Measurements from ENCODE around the gene TAS2R30.
"Not testable (repeated sequence)": the region's sequence is repeated elsewhere in the genome, so short reads cannot be mapped to it uniquely, and the experiment has no call there.

The TAS2R30 gene

DNA sequence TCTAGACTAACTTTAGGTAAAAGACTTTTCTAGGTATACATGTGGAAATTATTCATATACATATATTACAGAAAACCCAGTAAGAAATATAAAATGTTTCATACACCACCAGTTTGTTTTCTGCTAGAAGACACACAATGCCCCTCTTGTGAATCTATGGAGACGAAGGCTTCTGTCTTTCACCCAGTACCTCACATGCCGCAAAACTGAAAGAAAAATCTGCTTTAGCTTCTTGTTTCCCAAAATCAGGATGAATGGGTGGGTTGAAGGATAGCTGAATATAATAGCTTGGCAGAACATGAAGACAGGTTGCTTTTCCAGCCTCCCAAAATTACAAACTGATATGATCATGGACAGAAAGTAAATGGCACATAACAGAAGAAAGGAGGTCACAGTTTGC is 1.3 kb downstream of the TAS2R30 start:
- Histone ChIP-seq H3K4me3 (ENCODE audit: insufficient read depth in 1 of 2, low read depth in 1 of 2, low read length in 2 of 2) (no peak overlapping the region), H3K27me3 (ENCODE audit: control insufficient read depth in 1 of 2, insufficient read depth in 1 of 2, low read length in 2 of 2) (no peaks in the 10 kb centered on the region), H2BK120ac (ENCODE audit: low read depth, low read length) (no peak overlapping the region), H3K18ac (ENCODE audit: low read depth in 1 of 2, low read length in 2 of 2) (no peak overlapping the region), H2AFZ (ENCODE audit: low read depth, low read length) (no peak overlapping the region), H3K4me2 (ENCODE audit: low read length, poor library complexity, severe bottlenecking) (no peak overlapping the region), H3K79me1 (replicated peaks; ENCODE audit: low read length, poor library complexity, severe bottlenecking) (peaks cover 23% of the 10 kb centered on the region), H3K14ac (ENCODE audit: low read length in 2 of 2) (no peak overlapping the region), H3K4ac (ENCODE audit: low read depth in 1 of 2, low read length in 2 of 2) (no peak overlapping the region), H2BK12ac (ENCODE audit: low read length in 2 of 2) (no peak overlapping the region), H3K4me1 (ENCODE audit: control insufficient read depth, insufficient read depth, low read depth, low read length) (peaks cover 1% of the 10 kb centered on the region), H3K9me3 (ENCODE audit: control insufficient read depth, low read length) (no peaks in the 10 kb centered on the region), H3K36me3 (ENCODE audit: control insufficient read depth in 1 of 2, insufficient read depth in 2 of 2, low read depth in 1 of 2, low read length in 2 of 2) (peaks cover 0 to 8% of the 10 kb centered on the region in 2 experiments), H2AK5ac (ENCODE audit: low read length, severe bottlenecking) (no peak overlapping the region), H4K8ac (ENCODE audit: low read length) (no peak overlapping the region), H4K91ac (ENCODE audit: low read length) (no peak overlapping the region), H2BK15ac (ENCODE audit: low read depth, poor library complexity, severe bottlenecking) (no peak overlapping the region), H2BK5ac (ENCODE audit: low read depth, low read length, poor library complexity, severe bottlenecking) (no peak overlapping the region), H3K27ac (ENCODE audit: low read length, poor library complexity, severe bottlenecking) (no peak overlapping the region), H3K9ac (ENCODE audit: low read length) (no peak overlapping the region), H3K23ac (ENCODE audit: low read length in 2 of 2) (no peak overlapping the region)
- no peak for DNase-seq
- WGBS: no CpG with 5 or more reads among the region's 2 CpGs

DNA sequence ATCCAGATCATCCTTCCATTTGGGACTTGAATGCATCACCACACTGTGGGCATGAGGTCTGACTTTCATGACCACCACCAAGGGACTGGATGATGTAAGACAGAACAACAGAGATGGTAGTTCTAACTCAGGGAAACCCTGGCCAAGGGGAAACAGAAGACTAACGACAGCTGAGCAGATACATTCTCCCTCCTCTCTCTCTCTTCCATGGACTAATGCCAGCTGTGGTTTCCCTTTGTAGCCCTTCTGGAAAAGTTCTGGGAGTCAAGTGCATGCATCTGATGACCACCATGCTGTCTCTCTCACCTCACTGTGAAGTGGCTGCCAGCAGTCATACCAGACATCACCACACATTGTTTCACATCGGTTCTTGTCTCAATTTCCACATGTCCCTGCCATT is 3.4 kb downstream of the TAS2R30 start:
- Histone ChIP-seq H4K8ac (ENCODE audit: low read length) (no peak overlapping the region), H3K36me3 (ENCODE audit: control insufficient read depth in 1 of 2, insufficient read depth in 2 of 2, low read depth in 1 of 2, low read length in 2 of 2) (peaks cover 0 to 8% of the 10 kb centered on the region in 2 experiments), H3K4me3 (ENCODE audit: insufficient read depth in 1 of 2, low read depth in 1 of 2, low read length in 2 of 2) (no peak overlapping the region), H3K79me1 (replicated peaks; ENCODE audit: low read length, poor library complexity, severe bottlenecking) (peaks cover 23% of the 10 kb centered on the region), H3K4ac (ENCODE audit: low read depth in 1 of 2, low read length in 2 of 2) (no peak overlapping the region), H2BK12ac (ENCODE audit: low read length in 2 of 2) (no peak overlapping the region), H2AFZ (ENCODE audit: low read depth, low read length) (no peak overlapping the region), H3K9me3 (ENCODE audit: control insufficient read depth, low read length) (no peaks in the 10 kb centered on the region), H3K4me1 (ENCODE audit: control insufficient read depth, insufficient read depth, low read depth, low read length) (peaks cover 1% of the 10 kb centered on the region), H2BK15ac (ENCODE audit: low read depth, poor library complexity, severe bottlenecking) (no peak overlapping the region), H3K14ac (ENCODE audit: low read length in 2 of 2) (no peak overlapping the region), H3K9ac (ENCODE audit: low read length) (no peak overlapping the region), H3K18ac (ENCODE audit: low read depth in 1 of 2, low read length in 2 of 2) (no peak overlapping the region), H3K23ac (ENCODE audit: low read length in 2 of 2) (no peak overlapping the region), H2AK5ac (ENCODE audit: low read length, severe bottlenecking) (no peak overlapping the region), H3K27ac (ENCODE audit: low read length, poor library complexity, severe bottlenecking) (no peak overlapping the region), H3K27me3 (ENCODE audit: control insufficient read depth in 1 of 2, insufficient read depth in 1 of 2, low read length in 2 of 2) (no peaks in the 10 kb centered on the region), H3K4me2 (ENCODE audit: low read length, poor library complexity, severe bottlenecking) (no peak overlapping the region), H4K91ac (ENCODE audit: low read length) (no peak overlapping the region), H2BK120ac (ENCODE audit: low read depth, low read length) (no peak overlapping the region), H2BK5ac (ENCODE audit: low read depth, low read length, poor library complexity, severe bottlenecking) (no peak overlapping the region)
- WGBS: 48% methylated on average over 1 of the region's 2 CpGs
- no peak for DNase-seq

DNA sequence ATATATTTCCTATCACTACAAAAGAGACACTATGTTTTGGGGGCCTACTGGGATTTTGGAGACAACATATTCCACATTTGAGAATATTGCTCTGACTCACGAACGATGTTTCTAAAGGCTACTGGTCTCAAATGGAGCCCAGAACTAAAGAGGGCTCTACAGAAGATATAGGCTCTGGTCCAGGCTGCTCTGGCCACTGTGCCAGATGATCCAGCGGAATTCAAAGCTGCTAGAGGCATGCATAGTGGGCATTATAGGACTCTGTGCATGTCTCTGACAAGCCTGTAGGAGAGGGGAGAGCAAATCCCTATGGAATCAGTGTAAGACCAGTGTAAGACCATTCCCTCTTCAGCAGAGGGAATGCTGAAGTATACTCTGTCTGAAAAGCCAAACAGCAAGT is 4.1 kb downstream of the TAS2R30 start:
- H3K9ac ChIP-seq (ENCODE audit: low read length): no peak overlapping the region
- H2AFZ ChIP-seq (ENCODE audit: low read depth, low read length): no peak overlapping the region
- H3K23ac ChIP-seq (ENCODE audit: low read length in 2 of 2): no peak overlapping the region
- 98% methylated on average over 3 of the region's 3 CpGs for WGBS
- H4K8ac ChIP-seq (ENCODE audit: low read length): no peak overlapping the region
- peaks cover 0 to 8% of the 10 kb centered on the region in 2 experiments for H3K36me3 ChIP-seq (ENCODE audit: control insufficient read depth in 1 of 2, insufficient read depth in 2 of 2, low read depth in 1 of 2, low read length in 2 of 2)
- no peak overlapping the region for H2AK5ac ChIP-seq (ENCODE audit: low read length, severe bottlenecking)
- H3K4me2 ChIP-seq (ENCODE audit: low read length, poor library complexity, severe bottlenecking): no peak overlapping the region
- no peak overlapping the region for H3K14ac ChIP-seq (ENCODE audit: low read length in 2 of 2)
- no peak overlapping the region for H4K91ac ChIP-seq (ENCODE audit: low read length)
- no peak overlapping the region for H2BK5ac ChIP-seq (ENCODE audit: low read depth, low read length, poor library complexity, severe bottlenecking)
- no peak overlapping the region for H3K18ac ChIP-seq (ENCODE audit: low read depth in 1 of 2, low read length in 2 of 2)
- no peak overlapping the region for H2BK120ac ChIP-seq (ENCODE audit: low read depth, low read length)
- H3K4ac ChIP-seq (ENCODE audit: low read depth in 1 of 2, low read length in 2 of 2): no peak overlapping the region
- H3K4me3 ChIP-seq (ENCODE audit: insufficient read depth in 1 of 2, low read depth in 1 of 2, low read length in 2 of 2): no peak overlapping the region
- no peak overlapping the region for H2BK12ac ChIP-seq (ENCODE audit: low read length in 2 of 2)
- peaks cover 23% of the 10 kb centered on the region for H3K79me1 ChIP-seq (replicated peaks; ENCODE audit: low read length, poor library complexity, severe bottlenecking)
- no peaks in the 10 kb centered on the region for H3K27me3 ChIP-seq (ENCODE audit: control insufficient read depth in 1 of 2, insufficient read depth in 1 of 2, low read length in 2 of 2)
- no peak for DNase-seq
- no peak overlapping the region for H2BK15ac ChIP-seq (ENCODE audit: low read depth, poor library complexity, severe bottlenecking)
- H3K4me1 ChIP-seq (ENCODE audit: control insufficient read depth, insufficient read depth, low read depth, low read length): peaks cover 1% of the 10 kb centered on the region
- no peaks in the 10 kb centered on the region for H3K9me3 ChIP-seq (ENCODE audit: control insufficient read depth, low read length)
- no peak overlapping the region for H3K27ac ChIP-seq (ENCODE audit: low read length, poor library complexity, severe bottlenecking)

DNA sequence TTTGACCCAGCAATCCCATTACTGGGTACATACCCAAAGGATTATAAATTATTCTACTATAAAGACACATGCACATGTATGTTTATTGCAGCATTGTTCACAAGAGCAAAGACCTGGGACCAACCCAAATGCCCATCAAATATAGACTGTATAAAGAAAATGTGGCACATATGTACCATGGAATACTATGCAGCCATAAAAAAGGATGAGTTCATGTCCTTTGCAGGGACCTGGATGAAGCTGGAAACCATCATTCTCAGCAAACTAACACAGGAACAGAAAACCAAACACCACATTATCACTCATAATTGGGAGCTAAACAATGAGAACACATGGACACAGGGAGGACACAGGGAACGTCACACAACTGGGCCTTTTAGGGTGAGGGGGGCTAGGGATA is 20.3 kb downstream of the TAS2R30 start:
- not testable (repeated sequence) for H3K4me1 ChIP-seq (ENCODE audit: control insufficient read depth, insufficient read depth, low read depth, low read length); H3K27me3 ChIP-seq (ENCODE audit: control insufficient read depth in 1 of 2, insufficient read depth in 1 of 2, low read length in 2 of 2); H3K18ac ChIP-seq (ENCODE audit: low read depth in 1 of 2, low read length in 2 of 2); H2BK120ac ChIP-seq (ENCODE audit: low read depth, low read length); H2AK5ac ChIP-seq (ENCODE audit: low read length, severe bottlenecking); DNase-seq; H4K91ac ChIP-seq (ENCODE audit: low read length); H3K36me3 ChIP-seq (ENCODE audit: control insufficient read depth in 1 of 2, insufficient read depth in 2 of 2, low read depth in 1 of 2, low read length in 2 of 2); H3K4me2 ChIP-seq (ENCODE audit: low read length, poor library complexity, severe bottlenecking); H3K4me3 ChIP-seq (ENCODE audit: insufficient read depth in 1 of 2, low read depth in 1 of 2, low read length in 2 of 2); H3K4ac ChIP-seq (ENCODE audit: low read depth in 1 of 2, low read length in 2 of 2); H3K27ac ChIP-seq (ENCODE audit: low read length, poor library complexity, severe bottlenecking); H3K23ac ChIP-seq (ENCODE audit: low read length in 2 of 2); H2AFZ ChIP-seq (ENCODE audit: low read depth, low read length); H4K8ac ChIP-seq (ENCODE audit: low read length); H3K79me1 ChIP-seq (replicated peaks; ENCODE audit: low read length, poor library complexity, severe bottlenecking); H3K14ac ChIP-seq (ENCODE audit: low read length in 2 of 2); H2BK12ac ChIP-seq (ENCODE audit: low read length in 2 of 2); H3K9ac ChIP-seq (ENCODE audit: low read length); H2BK5ac ChIP-seq (ENCODE audit: low read depth, low read length, poor library complexity, severe bottlenecking); H2BK15ac ChIP-seq (ENCODE audit: low read depth, poor library complexity, severe bottlenecking)
- 94% methylated on average over 1 of the region's 1 CpG for WGBS
- peaks cover 16% of the 10 kb centered on the region for H3K9me3 ChIP-seq (ENCODE audit: control insufficient read depth, low read length)
